KMS-11 (cell line): ENCODE results near the gene AKR7A3.

Experiments used
- H2AFZ ChIP-seq: fragments of 200-600 bp; sonication (generic); 2 replicates; pipeline ENCODE4 v1.6.1; 2016; ENCODE audit warnings: antibody characterized with exemption, mixed run types, low read depth
- H3K27ac ChIP-seq: fragments of 200-600 bp; sonication (generic); 2 replicates; pipeline ENCODE4 v1.6.1; 2016; ENCODE audit warnings: mild to moderate bottlenecking, mixed run types
- H3K27me3 ChIP-seq: fragments of 200-600 bp; sonication (generic); 2 replicates; pipeline ENCODE4 v1.6.1; 2017; ENCODE audit warnings: mild to moderate bottlenecking, low read depth, mixed run types, moderate library complexity; ENCODE audit not compliant: insufficient read depth
- H3K36me3 ChIP-seq: fragments of 200-600 bp; sonication (generic); 2 replicates; pipeline ENCODE4 v1.6.1; 2017; ENCODE audit warnings: mild to moderate bottlenecking, mixed run types; ENCODE audit not compliant: insufficient read depth
- H3K4me1 ChIP-seq: fragments of 200-600 bp; sonication (generic); 2 replicates; pipeline ENCODE4 v1.6.1; 2016; ENCODE audit warnings: mild to moderate bottlenecking, low read depth, mixed run types; ENCODE audit not compliant: poor library complexity, severe bottlenecking
- H3K4me2 ChIP-seq: fragments of 200-600 bp; sonication (generic); 2 replicates; pipeline ENCODE4 v1.7.0; 2016; ENCODE audit warnings: mild to moderate bottlenecking, mixed run types
- H3K4me3 ChIP-seq: fragments of 200-600 bp; sonication (generic); IDR thresholded peaks from 2 replicates; pipeline ENCODE4 v1.6.1; 2017; ENCODE audit warnings: low read depth, low read length, mixed read lengths; ENCODE audit not compliant: insufficient read depth
- H3K79me2 ChIP-seq: fragments of 200-600 bp; sonication (generic); 2 replicates; pipeline ENCODE4 v1.6.1; 2016; ENCODE audit warnings: low read depth, mixed run types; ENCODE audit not compliant: insufficient read depth
- H3K9ac ChIP-seq: fragments of 200-600 bp; sonication (generic); 2 replicates; pipeline ENCODE4 v1.6.1; 2016; ENCODE audit warnings: mild to moderate bottlenecking, mixed run types
- H4K20me1 ChIP-seq: fragments of 200-600 bp; sonication (generic); 2 replicates; pipeline ENCODE4 v1.6.1; 2016; ENCODE audit warnings: mild to moderate bottlenecking, mixed run types; ENCODE audit not compliant: insufficient read depth
- CTCF ChIP-seq: fragments of 200-600 bp; sonication (generic); conservative IDR thresholded peaks from 2 replicates; pipeline ENCODE4 v1.6.1; 2017; ENCODE audit warnings: low read depth, mild to moderate bottlenecking, antibody characterized with exemption, low read length, moderate library complexity, mixed read lengths

The AKR7A3 gene

GRCh38 chr1:19333587-19334354 lies 45.2 kb upstream of the AKR7A3 start:
- Histone ChIP-seq H3K9ac (no peak overlapping the region), H3K79me2 (no peaks in the 10 kb centered on the region), H3K4me1 (no peaks in the 10 kb centered on the region)

GRCh38 chr1:19332832-19333231 lies 44.3 kb upstream of the AKR7A3 start:
- Histone ChIP-seq H3K4me1 (no peaks in the 10 kb centered on the region), H3K4me2 (no peak overlapping the region), H3K9ac (no peak overlapping the region), H4K20me1 (no peaks in the 10 kb centered on the region), H3K27ac (no peak overlapping the region), H3K4me3 (no peak overlapping the region), H2AFZ (no peak overlapping the region), H3K79me2 (no peaks in the 10 kb centered on the region), H3K27me3 (no peaks in the 10 kb centered on the region), H3K36me3 (no peaks in the 10 kb centered on the region)
- TF ChIP-seq CTCF: no peak

More at GRCh38 chr1:19333587-19334354, 45.2 kb upstream of the AKR7A3 start:
- no peaks in the 10 kb centered on the region for H3K27me3 ChIP-seq
- H3K4me2 ChIP-seq: no peak overlapping the region
- H3K4me3 ChIP-seq: no peak overlapping the region
- no peak overlapping the region for H2AFZ ChIP-seq
- no peaks in the 10 kb centered on the region for H3K36me3 ChIP-seq
- TF ChIP-seq CTCF: no peak
- no peak overlapping the region for H3K27ac ChIP-seq
- H4K20me1 ChIP-seq: no peaks in the 10 kb centered on the region

GRCh38 chr1:19331262-19331878 lies 42.8 kb upstream of the AKR7A3 start:
- Histone ChIP-seq H3K4me2 (no peak overlapping the region), H3K27me3 (no peaks in the 10 kb centered on the region), H3K36me3 (no peaks in the 10 kb centered on the region), H3K9ac (no peak overlapping the region), H3K4me1 (no peaks in the 10 kb centered on the region), H4K20me1 (no peaks in the 10 kb centered on the region), H3K79me2 (no peaks in the 10 kb centered on the region), H2AFZ (no peak overlapping the region), H3K27ac (no peak overlapping the region), H3K4me3 (no peak overlapping the region)
- no peak for TF ChIP-seq CTCF

GRCh38 chr1:19330449-19331135 lies 42.0 kb upstream of the AKR7A3 start:
- no peaks in the 10 kb centered on the region for H3K79me2 ChIP-seq
- no peak overlapping the region for H3K4me2 ChIP-seq
- no peaks in the 10 kb centered on the region for H3K27me3 ChIP-seq
- H3K36me3 ChIP-seq: no peaks in the 10 kb centered on the region
- H2AFZ ChIP-seq: no peak overlapping the region
- no peak overlapping the region for H3K27ac ChIP-seq
- no peaks in the 10 kb centered on the region for H3K4me1 ChIP-seq
- no peak overlapping the region for H3K9ac ChIP-seq
- no peak overlapping the region for H3K4me3 ChIP-seq
- H4K20me1 ChIP-seq: no peaks in the 10 kb centered on the region
- TF ChIP-seq CTCF: no peak
